Loucy (cell line): ENCODE data around the gene UBE2J2.

ENCODE experiments used
- EZH2phosphoT487 ChIP-seq: fragments of 200-600 bp; IDR thresholded peaks from 2 replicates; pipeline ENCODE4 v1.6.1; 2018; ENCODE audit warnings: antibody characterized with exemption, mild to moderate bottlenecking, moderate library complexity, borderline replicate concordance
- TF ChIP-seq, protein P1 (sequence below): fragments of 200-600 bp; sonication (generic); conservative IDR thresholded peaks from 2 replicates; pipeline ENCODE4 v1.5.1; 2014; ENCODE audit warnings: mild to moderate bottlenecking, antibody characterized with exemption, low read length

DNA sequence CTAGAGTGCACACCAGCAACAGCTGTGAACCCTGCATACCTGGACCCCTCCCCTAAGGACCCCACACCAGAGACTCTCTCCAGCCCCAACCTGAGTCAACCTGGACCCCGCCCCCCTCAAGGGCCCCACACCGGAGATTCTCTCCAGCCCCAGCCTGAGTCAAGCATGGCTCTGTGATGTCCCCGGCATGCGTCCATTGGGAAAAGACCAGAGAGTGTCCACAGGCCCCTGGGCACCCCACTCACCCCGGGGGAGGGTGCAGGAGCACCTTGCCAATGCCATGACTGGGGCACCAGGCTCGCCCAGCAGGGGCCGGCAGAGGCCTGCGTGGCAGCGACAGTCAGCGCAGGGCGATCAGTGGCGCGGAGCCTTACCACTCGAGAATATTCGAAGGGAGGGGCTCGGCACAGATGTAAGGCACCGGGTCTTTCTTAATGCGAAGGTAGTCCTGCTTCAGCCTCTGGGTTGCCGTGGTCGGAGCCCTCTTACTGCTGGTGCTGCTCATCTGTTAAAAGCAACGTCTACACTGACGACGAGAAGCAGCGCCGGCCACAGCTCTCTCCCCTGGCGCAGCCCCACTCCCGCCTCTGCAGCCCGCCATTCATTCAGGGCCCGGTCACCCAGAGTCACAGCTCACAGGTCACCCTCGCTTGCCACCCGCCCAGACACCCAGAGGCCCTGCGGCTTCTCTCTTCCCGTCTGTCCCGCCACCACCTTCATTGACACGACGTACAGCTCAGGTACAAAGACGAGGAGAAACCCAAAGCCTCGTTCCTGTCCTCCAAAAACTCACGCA lies 6.0 kb downstream of the UBE2J2 start:
- TF ChIP-seq, protein P1, sequence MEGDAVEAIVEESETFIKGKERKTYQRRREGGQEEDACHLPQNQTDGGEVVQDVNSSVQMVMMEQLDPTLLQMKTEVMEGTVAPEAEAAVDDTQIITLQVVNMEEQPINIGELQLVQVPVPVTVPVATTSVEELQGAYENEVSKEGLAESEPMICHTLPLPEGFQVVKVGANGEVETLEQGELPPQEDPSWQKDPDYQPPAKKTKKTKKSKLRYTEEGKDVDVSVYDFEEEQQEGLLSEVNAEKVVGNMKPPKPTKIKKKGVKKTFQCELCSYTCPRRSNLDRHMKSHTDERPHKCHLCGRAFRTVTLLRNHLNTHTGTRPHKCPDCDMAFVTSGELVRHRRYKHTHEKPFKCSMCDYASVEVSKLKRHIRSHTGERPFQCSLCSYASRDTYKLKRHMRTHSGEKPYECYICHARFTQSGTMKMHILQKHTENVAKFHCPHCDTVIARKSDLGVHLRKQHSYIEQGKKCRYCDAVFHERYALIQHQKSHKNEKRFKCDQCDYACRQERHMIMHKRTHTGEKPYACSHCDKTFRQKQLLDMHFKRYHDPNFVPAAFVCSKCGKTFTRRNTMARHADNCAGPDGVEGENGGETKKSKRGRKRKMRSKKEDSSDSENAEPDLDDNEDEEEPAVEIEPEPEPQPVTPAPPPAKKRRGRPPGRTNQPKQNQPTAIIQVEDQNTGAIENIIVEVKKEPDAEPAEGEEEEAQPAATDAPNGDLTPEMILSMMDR: no peak
- TF ChIP-seq EZH2phosphoT487: no peak
